GM20000 (cell line): ENCODE data around the gene CPAMD8.
"Not testable (repeated sequence)": the region's sequence is repeated elsewhere in the genome, so short reads cannot be mapped to it uniquely, and the experiment has no call there.

Experiments
- DNase-seq: peaks from one replicate; pipeline ENCODE4 v3.0.0; 2012; ENCODE audit warnings: low spot score
- TF ChIP-seq, protein P1 (sequence below): IDR thresholded peaks from 2 replicates; pipeline ENCODE4 v1.5.1; 2012; ENCODE audit warnings: mild to moderate bottlenecking, control low read depth; ENCODE audit errors: extremely low read depth, missing control alignments

CPAMD8 gene

DNA sequence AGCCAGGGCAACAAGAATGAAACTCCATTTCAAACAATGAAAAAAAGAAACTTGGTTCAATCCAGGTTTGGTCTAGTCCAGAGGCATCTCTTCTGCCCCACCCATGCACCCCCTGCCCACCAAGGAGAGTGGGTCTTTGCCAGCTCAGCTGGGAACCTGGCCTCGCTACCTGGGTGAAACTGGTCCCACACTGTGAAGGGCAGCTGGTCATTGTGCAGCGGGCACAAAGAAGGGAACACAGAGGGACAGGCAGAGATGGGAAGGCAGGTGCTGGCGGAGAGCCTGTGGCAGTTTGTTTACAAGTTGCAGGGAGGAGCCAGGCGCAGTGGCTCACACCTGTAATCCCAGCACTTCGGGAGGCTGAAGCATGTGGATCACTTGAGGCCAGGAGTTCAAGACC is 50.2 kb downstream of the CPAMD8 start:
- TF ChIP-seq, protein P1, sequence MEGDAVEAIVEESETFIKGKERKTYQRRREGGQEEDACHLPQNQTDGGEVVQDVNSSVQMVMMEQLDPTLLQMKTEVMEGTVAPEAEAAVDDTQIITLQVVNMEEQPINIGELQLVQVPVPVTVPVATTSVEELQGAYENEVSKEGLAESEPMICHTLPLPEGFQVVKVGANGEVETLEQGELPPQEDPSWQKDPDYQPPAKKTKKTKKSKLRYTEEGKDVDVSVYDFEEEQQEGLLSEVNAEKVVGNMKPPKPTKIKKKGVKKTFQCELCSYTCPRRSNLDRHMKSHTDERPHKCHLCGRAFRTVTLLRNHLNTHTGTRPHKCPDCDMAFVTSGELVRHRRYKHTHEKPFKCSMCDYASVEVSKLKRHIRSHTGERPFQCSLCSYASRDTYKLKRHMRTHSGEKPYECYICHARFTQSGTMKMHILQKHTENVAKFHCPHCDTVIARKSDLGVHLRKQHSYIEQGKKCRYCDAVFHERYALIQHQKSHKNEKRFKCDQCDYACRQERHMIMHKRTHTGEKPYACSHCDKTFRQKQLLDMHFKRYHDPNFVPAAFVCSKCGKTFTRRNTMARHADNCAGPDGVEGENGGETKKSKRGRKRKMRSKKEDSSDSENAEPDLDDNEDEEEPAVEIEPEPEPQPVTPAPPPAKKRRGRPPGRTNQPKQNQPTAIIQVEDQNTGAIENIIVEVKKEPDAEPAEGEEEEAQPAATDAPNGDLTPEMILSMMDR = no peak
- DNase-seq = no peak

DNA sequence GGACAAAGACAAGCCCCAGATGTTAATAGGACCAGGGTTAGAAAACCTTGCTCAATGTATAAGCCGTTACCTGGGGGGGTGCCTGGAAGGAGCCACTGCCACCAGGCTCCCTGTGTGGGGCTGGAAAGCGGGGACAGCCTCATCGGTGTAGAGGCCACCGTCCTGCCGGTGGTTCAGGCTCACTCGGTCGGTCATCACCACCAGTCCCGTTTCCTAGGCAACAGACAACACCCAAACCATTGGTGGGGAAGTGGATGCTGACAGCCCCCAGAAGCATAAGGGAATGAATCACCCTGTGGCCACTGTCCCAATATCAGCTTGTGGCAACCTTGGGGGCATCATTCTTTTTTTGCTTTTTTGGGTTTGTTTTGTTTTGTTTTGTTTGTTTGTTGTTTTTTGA is 55.8 kb downstream of the CPAMD8 start:
- DNase-seq = no peak
- TF ChIP-seq, protein P1 = no peak

DNA sequence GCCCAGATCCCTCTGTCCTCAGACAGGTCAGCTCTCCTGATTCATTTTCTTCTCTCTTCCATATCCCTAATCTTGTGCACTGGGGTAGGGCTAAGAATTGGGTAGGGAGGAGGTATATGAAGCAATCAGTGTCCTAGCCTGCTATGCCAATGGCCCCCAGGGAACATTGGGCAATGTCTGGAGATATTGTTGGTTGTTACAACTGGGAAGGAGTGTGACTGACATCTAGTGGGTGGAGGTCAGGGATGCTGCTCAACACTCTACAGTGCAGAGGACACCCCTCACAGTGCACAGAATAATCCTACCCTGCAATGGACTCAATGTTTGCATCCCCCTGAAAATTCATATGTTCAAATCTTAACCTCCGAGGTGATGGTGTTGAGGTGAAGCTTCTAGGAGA is 57.5 kb downstream of the CPAMD8 start:
- TF ChIP-seq, protein P1 = no peak
- no peak for DNase-seq

DNA sequence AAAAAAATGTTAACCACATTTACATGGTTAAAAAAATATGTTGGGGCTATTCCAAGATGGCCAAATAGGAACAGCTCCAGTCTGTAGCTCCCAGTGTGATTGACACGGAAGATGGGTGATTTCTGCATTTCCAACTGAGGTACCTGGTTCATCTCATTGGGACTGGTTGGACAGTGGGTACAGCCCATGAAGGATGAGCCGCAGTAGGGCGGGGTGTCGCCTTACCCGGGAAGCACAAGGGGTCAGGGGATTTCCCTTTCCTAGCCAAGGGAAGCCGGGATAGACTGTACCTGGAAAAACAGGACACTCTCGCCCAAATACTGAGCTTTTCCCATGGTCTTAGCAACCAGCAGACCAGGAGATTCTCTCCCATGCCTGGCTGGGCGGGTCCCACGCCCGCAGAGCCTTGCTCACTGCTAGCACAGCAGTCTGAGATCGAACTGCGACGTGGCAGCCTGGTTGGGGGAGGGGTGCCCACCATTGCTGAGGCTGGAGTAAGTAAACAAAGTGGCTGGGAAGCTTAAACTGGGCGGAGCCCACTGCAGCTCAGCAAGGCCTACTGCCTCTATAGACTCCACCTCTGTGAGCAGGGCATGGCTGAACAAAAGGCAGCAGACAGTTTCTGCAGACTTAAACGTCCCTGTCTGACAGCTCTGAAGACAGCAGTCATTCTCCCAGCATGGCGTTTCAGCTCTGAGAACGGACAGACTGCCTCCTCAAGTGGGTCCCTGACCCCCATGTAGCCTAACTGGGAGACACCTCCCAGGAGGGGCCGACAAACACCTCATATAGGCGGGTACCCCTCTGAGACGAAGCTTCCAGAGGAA is 65.4 kb downstream of the CPAMD8 start:
- DNase-seq = not testable (repeated sequence)

DNA sequence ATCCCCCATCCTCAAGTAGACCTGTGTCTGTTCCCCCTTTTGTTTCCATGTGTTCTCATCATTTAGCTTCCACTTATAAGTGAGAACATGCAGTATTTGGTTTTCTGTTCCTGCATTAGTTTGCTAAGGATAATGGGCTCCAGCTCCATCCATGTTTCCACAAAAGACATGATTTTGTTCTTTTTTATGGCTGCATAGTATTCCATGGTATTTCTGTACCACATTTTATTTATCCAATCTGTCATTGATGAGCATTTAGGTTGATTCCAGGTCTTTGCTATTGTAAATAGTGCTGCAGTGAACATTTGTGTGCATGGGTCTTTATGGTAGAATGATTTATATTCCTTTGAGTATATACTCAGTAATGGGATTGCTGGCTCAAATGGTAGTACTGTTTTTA is 68.3 kb downstream of the CPAMD8 start:
- DNase-seq = not testable (repeated sequence)

DNA sequence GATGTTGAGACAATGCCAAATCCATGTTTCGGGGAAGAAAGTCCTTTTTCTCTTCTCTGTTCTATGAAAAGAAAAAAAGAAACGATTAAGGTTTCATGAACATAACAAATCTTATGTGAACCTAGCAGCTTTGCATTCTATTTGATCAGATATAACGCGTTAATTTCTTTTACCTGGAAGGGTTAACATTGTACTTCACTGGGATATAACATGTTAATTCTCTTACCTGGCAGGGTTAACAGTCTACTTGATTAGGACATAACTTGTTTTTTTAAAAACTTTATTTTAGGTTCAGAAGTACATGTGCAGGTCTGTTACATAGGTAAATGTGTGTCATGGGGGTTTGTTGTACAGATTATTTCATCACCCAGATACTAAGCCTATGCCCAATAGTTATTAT is 68.8 kb downstream of the CPAMD8 start:
- no peak for DNase-seq
- TF ChIP-seq, protein P1 = no peak

DNA sequence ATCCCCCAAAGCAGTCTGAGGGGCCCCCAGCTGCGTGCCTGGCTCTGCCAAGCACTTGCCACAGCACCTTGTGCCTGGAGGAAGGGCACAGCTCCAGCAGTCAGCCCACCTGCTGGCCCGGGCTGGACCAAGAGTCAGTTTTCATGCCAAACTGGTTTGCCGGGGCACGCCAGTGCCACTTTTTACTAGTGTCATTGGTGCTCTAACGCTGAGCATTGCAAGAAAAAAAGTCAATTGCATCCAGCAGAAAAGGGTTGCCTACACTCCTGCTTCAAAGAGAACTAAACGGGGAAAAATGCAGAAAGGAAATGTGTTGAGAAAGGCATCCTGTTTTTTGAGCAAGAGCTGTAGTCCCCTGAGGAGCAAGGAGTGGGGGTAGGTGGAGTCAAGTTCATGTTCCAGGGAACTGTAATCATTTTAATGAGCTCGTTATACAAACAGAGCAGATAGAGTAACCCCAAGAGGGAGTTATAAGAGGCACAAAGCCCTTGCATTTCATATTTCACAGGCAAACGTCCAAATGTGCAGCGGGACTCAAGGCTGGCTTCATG is 69.4 kb downstream of the CPAMD8 start:
- no peak for DNase-seq
- TF ChIP-seq, protein P1 = no peak

DNA sequence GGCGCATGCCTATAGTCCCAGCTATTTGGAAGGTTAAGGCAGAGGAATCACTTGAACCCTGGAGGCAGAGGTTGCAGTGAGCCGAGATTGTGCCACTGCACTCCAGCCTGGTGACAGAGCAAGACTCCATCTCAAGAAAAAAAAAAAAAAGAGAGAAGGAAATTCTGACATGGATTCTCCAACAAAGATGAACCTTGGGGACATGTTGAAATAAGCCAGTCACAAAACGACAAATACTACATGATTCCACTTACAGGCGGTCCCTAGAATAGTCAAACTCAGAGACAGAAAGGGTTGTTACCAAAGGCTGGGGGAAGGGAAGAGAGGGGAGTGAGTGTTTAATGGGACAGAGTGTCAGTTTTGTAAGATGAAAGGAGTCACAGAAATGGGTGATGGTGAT is 71.4 kb downstream of the CPAMD8 start:
- no peak for DNase-seq
- TF ChIP-seq, protein P1 = no peak
